NB4 (cell line): ENCODE measurements around the gene UBXN11.

Experiments
- DNase-seq: peaks from one replicate; pipeline ENCODE4 v3.0.0; 2010; ENCODE audit warnings: low read depth
- H3K4me3 ChIP-seq: one replicate; pipeline ENCODE4 v1.5.1; 2011; ENCODE audit warnings: mild to moderate bottlenecking, low read depth, low read length, moderate library complexity
- MYC ChIP-seq: IDR thresholded peaks from 2 replicates; pipeline ENCODE4 v1.6.1; 2011; ENCODE audit warnings: low read depth, low read length
- POLR2A ChIP-seq: IDR thresholded peaks from 2 replicates; pipeline ENCODE4 v1.6.1; 2011; ENCODE audit warnings: mild to moderate bottlenecking; ENCODE audit not compliant: insufficient read length; ENCODE audit errors: extremely low read depth
- TF ChIP-seq, protein P1 (sequence below): IDR thresholded peaks from one replicate; pipeline ENCODE4 v1.5.1; 2012; ENCODE audit warnings: low read depth, low read length
- TF ChIP-seq, protein P2 (sequence below): IDR thresholded peaks from 2 replicates; pipeline ENCODE4 v1.6.1; 2011; ENCODE audit warnings: low read depth, low read length

Gene UBXN11

GRCh38 chr1:26302733-26303405 lies 3.6 kb downstream of the UBXN11 start:
- H3K4me3 ChIP-seq = no peak overlapping the region
- TF ChIP-seq POLR2A (no peak), MYC (no peak)
- TF ChIP-seq, protein P1, sequence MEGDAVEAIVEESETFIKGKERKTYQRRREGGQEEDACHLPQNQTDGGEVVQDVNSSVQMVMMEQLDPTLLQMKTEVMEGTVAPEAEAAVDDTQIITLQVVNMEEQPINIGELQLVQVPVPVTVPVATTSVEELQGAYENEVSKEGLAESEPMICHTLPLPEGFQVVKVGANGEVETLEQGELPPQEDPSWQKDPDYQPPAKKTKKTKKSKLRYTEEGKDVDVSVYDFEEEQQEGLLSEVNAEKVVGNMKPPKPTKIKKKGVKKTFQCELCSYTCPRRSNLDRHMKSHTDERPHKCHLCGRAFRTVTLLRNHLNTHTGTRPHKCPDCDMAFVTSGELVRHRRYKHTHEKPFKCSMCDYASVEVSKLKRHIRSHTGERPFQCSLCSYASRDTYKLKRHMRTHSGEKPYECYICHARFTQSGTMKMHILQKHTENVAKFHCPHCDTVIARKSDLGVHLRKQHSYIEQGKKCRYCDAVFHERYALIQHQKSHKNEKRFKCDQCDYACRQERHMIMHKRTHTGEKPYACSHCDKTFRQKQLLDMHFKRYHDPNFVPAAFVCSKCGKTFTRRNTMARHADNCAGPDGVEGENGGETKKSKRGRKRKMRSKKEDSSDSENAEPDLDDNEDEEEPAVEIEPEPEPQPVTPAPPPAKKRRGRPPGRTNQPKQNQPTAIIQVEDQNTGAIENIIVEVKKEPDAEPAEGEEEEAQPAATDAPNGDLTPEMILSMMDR = no peak
- TF ChIP-seq, protein P2, sequence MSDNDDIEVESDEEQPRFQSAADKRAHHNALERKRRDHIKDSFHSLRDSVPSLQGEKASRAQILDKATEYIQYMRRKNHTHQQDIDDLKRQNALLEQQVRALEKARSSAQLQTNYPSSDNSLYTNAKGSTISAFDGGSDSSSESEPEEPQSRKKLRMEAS = no peak
- DNase-seq = no peak

DNA sequence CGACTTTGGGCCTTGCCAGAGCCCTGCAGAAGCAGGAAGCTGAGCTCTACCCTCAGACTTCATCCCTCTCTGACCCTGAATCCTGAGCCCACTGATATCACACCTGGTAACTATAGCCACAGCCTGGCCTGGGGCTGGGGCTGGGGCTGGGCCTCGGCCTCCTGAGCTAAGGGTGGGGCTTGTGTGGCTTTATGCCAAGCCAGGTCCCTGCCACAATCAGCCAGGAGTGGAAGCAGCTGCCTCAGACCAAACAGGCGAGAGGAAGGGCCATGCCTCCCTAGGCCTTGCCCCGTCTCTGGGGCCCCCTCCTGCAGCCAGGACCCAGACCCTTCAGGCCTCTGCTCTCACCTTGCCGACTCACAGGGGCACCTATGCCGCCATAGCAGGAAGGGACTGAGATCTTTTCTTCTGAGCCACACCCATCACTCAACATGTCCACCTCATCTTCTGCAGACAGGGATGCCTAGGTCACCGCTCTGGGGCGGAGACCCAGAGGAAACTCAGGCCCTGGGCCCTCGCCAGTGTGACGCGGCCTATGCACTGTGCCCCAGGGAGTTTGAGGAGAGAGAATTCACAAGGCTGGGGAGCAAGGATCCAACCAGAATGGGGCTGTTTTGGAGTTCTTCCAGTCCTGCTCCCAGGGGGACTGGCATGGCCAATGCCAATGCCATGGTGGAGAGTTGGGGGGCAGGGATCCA lies 5.7 kb downstream of the UBXN11 start:
- TF ChIP-seq POLR2A (no peak), MYC (no peak)
- TF ChIP-seq, protein P2 = no peak
- TF ChIP-seq, protein P1 = no peak
- no peak overlapping the region for H3K4me3 ChIP-seq
- no peak for DNase-seq

DNA sequence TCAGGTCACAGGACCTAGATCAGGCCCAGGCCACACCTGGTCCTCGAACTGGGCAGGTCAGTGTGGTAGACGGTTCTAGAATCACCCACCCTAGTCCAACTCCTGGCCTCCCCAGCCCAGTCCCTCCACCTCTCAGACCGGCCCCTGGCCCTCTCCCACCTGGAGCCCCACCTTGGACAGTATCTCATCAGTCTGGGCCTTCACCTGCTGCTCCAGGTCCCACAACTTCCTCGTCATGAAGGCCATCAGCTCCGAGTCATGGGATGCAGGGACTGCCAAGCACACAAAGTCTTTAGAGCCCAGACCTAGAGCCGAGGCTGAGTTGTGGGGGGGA lies 8.7 kb downstream of the UBXN11 start:
- TF ChIP-seq MYC (no peak), POLR2A (no peak)
- TF ChIP-seq, protein P2 = no peak
- TF ChIP-seq, protein P1 = no peak
- H3K4me3 ChIP-seq = no peak overlapping the region

DNA sequence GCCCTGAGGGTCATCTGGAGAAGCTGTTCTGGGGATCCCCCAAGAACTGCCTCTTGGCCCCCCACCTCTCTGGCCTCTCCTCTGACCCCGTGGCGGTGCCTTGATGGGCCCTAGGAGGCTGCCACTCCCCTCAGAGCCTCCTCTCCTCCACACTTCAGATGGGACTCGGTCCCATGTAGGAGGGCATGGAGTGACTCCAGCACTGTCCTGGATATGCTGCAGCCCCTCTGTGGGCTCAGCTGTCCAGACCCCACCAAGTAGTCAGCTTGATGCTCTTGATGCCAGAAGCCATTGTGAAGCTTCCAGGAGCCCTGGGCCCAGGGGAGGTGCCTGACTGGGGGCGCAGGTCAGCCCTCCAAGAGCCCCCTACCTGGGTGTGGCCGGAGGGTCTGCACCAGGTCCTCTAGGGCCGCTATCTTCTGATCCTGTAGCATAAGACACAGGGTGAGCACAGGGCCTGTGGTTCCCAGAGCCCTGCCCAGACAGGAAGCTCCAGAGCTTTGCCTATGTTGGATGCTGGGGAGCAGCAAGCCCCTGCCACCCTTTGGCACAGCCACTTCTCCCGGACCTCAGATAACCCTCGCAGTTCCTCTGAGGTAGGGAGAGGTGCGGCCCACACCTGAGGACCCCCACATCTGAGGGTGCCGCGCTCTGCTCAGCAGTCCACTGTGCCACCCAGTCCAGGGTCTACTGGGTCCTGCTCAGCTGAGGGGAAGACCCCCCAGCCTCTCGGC lies 9.2 kb downstream of the UBXN11 start:
- H3K4me3 ChIP-seq = no peak overlapping the region
- DNase-seq = no peak
- TF ChIP-seq POLR2A (no peak), MYC (no peak)
- TF ChIP-seq, protein P1 = no peak
- TF ChIP-seq, protein P2 = no peak

More for the DNA sequence above, 8.7 kb downstream of the UBXN11 start:
- DNase-seq = no peak

GRCh38 chr1:26296340-26297056 lies 9.9 kb downstream of the UBXN11 start:
- no peak for DNase-seq
- TF ChIP-seq, protein P1 = no peak
- TF ChIP-seq MYC (no peak), POLR2A (no peak)
- TF ChIP-seq, protein P2 = no peak
- no peak overlapping the region for H3K4me3 ChIP-seq
